ENCODE results near the gene SLC13A4.

SLC13A4 gene

GRCh38 chr7:135758531-135758932 is 30.5 kb upstream of the SLC13A4 start:
- Histone ChIP-seq H2AFZ (ENCODE audit: low read length) (no peak overlapping the region), H3K9me2 (ENCODE audit: low read depth, low read length) (no peaks in the 10 kb centered on the region), H3K27me3 (ENCODE audit: insufficient read depth, low read length) (no peaks in the 10 kb centered on the region; the same call in 1 of the 2 replicates), H3K27ac (ENCODE audit: low read depth, low read length, poor library complexity, severe bottlenecking) (no peak overlapping the region), H3K9me3 (ENCODE audit: low read length) (no peaks in the 10 kb centered on the region), H3K4me2 (ENCODE audit: low read length) (no peak overlapping the region), H3K9ac (ENCODE audit: low read length) (no peak overlapping the region), H3K4me3 (ENCODE audit: low read depth, low read length, poor library complexity, severe bottlenecking) (no peak overlapping the region), H3K4me1 (ENCODE audit: insufficient read depth, low read length, severe bottlenecking) (no peaks in the 10 kb centered on the region), H3K79me2 (ENCODE audit: insufficient read depth, low read length) (no peaks in the 10 kb centered on the region), H3F3A (ENCODE audit: insufficient read depth, low read length) (no peaks in the 10 kb centered on the region), H4K20me1 (ENCODE audit: insufficient read depth, low read length) (no peaks in the 10 kb centered on the region), H3K36me3 (ENCODE audit: insufficient read depth, low read length) (no peaks in the 10 kb centered on the region)
- no peak for TF ChIP-seq EZH2 (IDR thresholded peaks at IDR 0.05; ENCODE audit: borderline replicate concordance, low read length)
- TF ChIP-seq, protein P1, sequence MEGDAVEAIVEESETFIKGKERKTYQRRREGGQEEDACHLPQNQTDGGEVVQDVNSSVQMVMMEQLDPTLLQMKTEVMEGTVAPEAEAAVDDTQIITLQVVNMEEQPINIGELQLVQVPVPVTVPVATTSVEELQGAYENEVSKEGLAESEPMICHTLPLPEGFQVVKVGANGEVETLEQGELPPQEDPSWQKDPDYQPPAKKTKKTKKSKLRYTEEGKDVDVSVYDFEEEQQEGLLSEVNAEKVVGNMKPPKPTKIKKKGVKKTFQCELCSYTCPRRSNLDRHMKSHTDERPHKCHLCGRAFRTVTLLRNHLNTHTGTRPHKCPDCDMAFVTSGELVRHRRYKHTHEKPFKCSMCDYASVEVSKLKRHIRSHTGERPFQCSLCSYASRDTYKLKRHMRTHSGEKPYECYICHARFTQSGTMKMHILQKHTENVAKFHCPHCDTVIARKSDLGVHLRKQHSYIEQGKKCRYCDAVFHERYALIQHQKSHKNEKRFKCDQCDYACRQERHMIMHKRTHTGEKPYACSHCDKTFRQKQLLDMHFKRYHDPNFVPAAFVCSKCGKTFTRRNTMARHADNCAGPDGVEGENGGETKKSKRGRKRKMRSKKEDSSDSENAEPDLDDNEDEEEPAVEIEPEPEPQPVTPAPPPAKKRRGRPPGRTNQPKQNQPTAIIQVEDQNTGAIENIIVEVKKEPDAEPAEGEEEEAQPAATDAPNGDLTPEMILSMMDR (IDR thresholded peaks at IDR 0.05; ENCODE audit: low read length) = no peak

DNA sequence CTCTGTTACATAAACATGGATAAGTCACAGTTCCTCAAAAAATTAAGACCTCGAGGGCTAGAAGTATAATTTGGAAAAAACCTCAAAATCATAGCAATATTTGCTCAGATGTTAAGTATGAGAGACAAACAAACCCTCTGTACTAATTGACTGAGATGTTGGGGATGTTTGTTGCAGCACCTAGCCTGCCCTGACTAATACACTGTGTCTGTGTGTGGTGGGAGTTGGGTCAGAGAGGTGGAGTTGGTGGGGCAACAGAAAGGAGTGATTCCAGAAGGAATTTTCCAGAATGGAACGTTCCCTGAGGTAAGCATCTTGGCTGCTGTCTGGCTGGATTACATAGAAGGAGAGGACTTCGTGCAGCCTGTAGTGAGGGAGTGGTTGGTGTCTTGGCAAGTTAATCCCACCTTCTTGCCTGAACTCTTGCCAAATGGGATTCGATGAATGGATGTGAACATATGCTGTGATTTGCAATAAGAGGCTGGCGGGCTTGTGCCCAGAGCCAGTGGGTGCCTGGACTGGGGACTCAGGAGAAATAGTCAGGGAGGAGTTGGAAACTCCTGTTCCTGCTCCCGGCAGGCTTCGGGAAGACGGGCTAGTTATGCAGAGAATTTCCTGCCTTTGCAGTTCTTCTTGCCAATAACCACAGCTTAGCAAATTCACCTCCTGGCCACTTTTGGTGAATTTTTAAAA is 29.9 kb upstream of the SLC13A4 start:
- H4K20me1 ChIP-seq (ENCODE audit: insufficient read depth, low read length) = no peaks in the 10 kb centered on the region
- no peaks in the 10 kb centered on the region for H3K9me3 ChIP-seq (ENCODE audit: low read length)
- no peaks in the 10 kb centered on the region for H3K79me2 ChIP-seq (ENCODE audit: insufficient read depth, low read length)
- no peaks in the 10 kb centered on the region for H3K36me3 ChIP-seq (ENCODE audit: insufficient read depth, low read length)
- H3K4me2 ChIP-seq (ENCODE audit: low read length) = no peak overlapping the region
- no peak overlapping the region for H3K27ac ChIP-seq (ENCODE audit: low read depth, low read length, poor library complexity, severe bottlenecking)
- no peaks in the 10 kb centered on the region; the same call in 1 of the 2 replicates for H3K27me3 ChIP-seq (ENCODE audit: insufficient read depth, low read length)
- no peaks in the 10 kb centered on the region for H3K4me1 ChIP-seq (ENCODE audit: insufficient read depth, low read length, severe bottlenecking)
- no peak overlapping the region for H3K4me3 ChIP-seq (ENCODE audit: low read depth, low read length, poor library complexity, severe bottlenecking)
- H3F3A ChIP-seq (ENCODE audit: insufficient read depth, low read length) = no peaks in the 10 kb centered on the region
- no peak for TF ChIP-seq EZH2 (IDR thresholded peaks at IDR 0.05; ENCODE audit: borderline replicate concordance, low read length)
- TF ChIP-seq, protein P1 (IDR thresholded peaks at IDR 0.05; ENCODE audit: low read length) = no peak
- H2AFZ ChIP-seq (ENCODE audit: low read length) = no peak overlapping the region
- no peaks in the 10 kb centered on the region for H3K9me2 ChIP-seq (ENCODE audit: low read depth, low read length)
- H3K9ac ChIP-seq (ENCODE audit: low read length) = no peak overlapping the region

DNA sequence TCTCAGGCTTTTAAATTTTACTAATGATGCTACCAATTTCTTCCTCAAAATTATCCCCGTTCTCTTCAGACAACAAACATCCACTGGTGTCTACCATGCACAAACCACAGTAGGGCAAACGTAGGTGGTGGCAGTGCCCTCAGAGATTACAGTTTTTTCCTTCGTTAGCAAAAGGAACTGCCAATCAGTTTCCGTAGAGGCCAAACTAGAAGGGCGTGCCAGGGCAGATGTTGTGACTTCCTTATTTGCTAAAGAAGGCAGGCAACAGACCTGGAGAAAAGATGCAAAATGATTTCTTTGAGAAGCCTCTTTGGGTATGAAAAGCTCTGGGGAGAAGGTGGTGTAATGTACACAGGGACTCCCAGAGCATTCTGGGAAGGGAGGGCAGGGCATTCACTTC is 28.2 kb upstream of the SLC13A4 start:
- H3K4me2 ChIP-seq (ENCODE audit: low read length) = no peak overlapping the region
- H3K9ac ChIP-seq (ENCODE audit: low read length) = no peak overlapping the region
- no peaks in the 10 kb centered on the region for H3K79me2 ChIP-seq (ENCODE audit: insufficient read depth, low read length)
- H3K9me3 ChIP-seq (ENCODE audit: low read length) = no peaks in the 10 kb centered on the region
- H3K4me1 ChIP-seq (ENCODE audit: insufficient read depth, low read length, severe bottlenecking) = no peaks in the 10 kb centered on the region
- H4K20me1 ChIP-seq (ENCODE audit: insufficient read depth, low read length) = no peaks in the 10 kb centered on the region
- H3K9me2 ChIP-seq (ENCODE audit: low read depth, low read length) = no peaks in the 10 kb centered on the region
- H3K4me3 ChIP-seq (ENCODE audit: low read depth, low read length, poor library complexity, severe bottlenecking) = no peak overlapping the region
- H2AFZ ChIP-seq (ENCODE audit: low read length) = no peak overlapping the region
- no peaks in the 10 kb centered on the region for H3F3A ChIP-seq (ENCODE audit: insufficient read depth, low read length)
- TF ChIP-seq EZH2 (IDR thresholded peaks at IDR 0.05; ENCODE audit: borderline replicate concordance, low read length) = no peak
- no peak overlapping the region for H3K27ac ChIP-seq (ENCODE audit: low read depth, low read length, poor library complexity, severe bottlenecking)
- H3K36me3 ChIP-seq (ENCODE audit: insufficient read depth, low read length) = no peaks in the 10 kb centered on the region
- H3K27me3 ChIP-seq (ENCODE audit: insufficient read depth, low read length) = no peaks in the 10 kb centered on the region; the same call in 1 of the 2 replicates

DNA sequence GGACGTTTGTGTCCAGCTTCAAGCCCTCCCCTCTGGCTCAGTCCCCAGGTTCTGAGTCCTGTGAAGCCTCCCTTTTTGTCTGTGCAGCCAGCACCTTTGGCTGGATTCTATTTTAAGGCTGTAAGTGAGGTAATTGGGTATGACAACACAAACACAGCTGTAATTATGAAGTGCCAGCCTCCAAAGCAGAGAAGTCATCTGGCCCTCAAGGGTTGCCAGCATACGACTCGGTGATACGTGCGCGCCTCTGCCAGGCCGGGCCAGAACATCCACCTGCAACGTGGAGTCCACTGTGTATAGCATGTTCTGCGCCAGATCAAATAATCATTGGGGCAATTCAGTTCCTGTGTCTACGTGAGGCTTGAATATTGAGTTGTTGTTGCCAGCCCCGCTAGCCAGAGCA is 27.4 kb upstream of the SLC13A4 start:
- no peaks in the 10 kb centered on the region for H3K4me1 ChIP-seq (ENCODE audit: insufficient read depth, low read length, severe bottlenecking)
- H3K9me3 ChIP-seq (ENCODE audit: low read length) = no peaks in the 10 kb centered on the region
- no peaks in the 10 kb centered on the region for H4K20me1 ChIP-seq (ENCODE audit: insufficient read depth, low read length)
- no peak overlapping the region for H3K9ac ChIP-seq (ENCODE audit: low read length)
- no peaks in the 10 kb centered on the region for H3F3A ChIP-seq (ENCODE audit: insufficient read depth, low read length)
- H3K36me3 ChIP-seq (ENCODE audit: insufficient read depth, low read length) = no peaks in the 10 kb centered on the region
- H3K27ac ChIP-seq (ENCODE audit: low read depth, low read length, poor library complexity, severe bottlenecking) = no peak overlapping the region
- H3K9me2 ChIP-seq (ENCODE audit: low read depth, low read length) = no peaks in the 10 kb centered on the region
- H2AFZ ChIP-seq (ENCODE audit: low read length) = no peak overlapping the region
- H3K4me2 ChIP-seq (ENCODE audit: low read length) = no peak overlapping the region
- H3K79me2 ChIP-seq (ENCODE audit: insufficient read depth, low read length) = no peaks in the 10 kb centered on the region
- no peaks in the 10 kb centered on the region; the same call in none of the 2 replicates for H3K27me3 ChIP-seq (ENCODE audit: insufficient read depth, low read length)
- no peak for TF ChIP-seq EZH2 (IDR thresholded peaks at IDR 0.05; ENCODE audit: borderline replicate concordance, low read length)
- TF ChIP-seq, protein P1 (IDR thresholded peaks at IDR 0.05; ENCODE audit: low read length) = no peak
- no peak overlapping the region for H3K4me3 ChIP-seq (ENCODE audit: low read depth, low read length, poor library complexity, severe bottlenecking)
